Right atrium auricular region (tissue), 2 donors: ENCODE results near the gene TOMM20. TPM values are rescaled to one million over a fixed set of nuclear protein-coding genes. Genes with fewer than 3 reads are reported as not detected.
A peak's percentile ranks its signal among the peaks of the same experiment; 100 is the strongest.
"Not testable (repeated sequence)": the region's sequence is repeated elsewhere in the genome, so short reads cannot be mapped to it uniquely, and the experiment has no call there.

Source experiments
- DNase-seq: peaks from one replicate; pipeline ENCODE4 v3.0.0-alpha.2; 2019; ENCODE audit warnings: low spot score
- H3K27ac ChIP-seq, 2 donors: fragments of 200-600 bp; sonication (generic); 1 replicate in 1 of 2; 2 replicates in 1 of 2; pipeline ENCODE4 v1.5.1; 2016 to 2019
- H3K27me3 ChIP-seq, 2 donors: fragments of 200-600 bp; sonication (generic); one replicate each; pipeline versions ENCODE4 v1.5.1 to v1.6.0; 2017 to 2019
- H3K36me3 ChIP-seq: fragments of 200-600 bp; sonication (generic); one replicate; pipeline ENCODE4 v1.5.1; 2016
- H3K4me1 ChIP-seq, 2 donors: fragments of 200-600 bp; sonication (generic); one replicate each; pipeline versions ENCODE4 v1.5.1 to v1.6.0; 2017 to 2019
- H3K4me3 ChIP-seq, 2 donors: fragments of 200-600 bp; sonication (generic); 1 replicate in 1 of 2; 2 replicates in 1 of 2; pipeline ENCODE4 v1.5.1; 2017 to 2019; ENCODE audit warnings: mild to moderate bottlenecking in 1 of 2, moderate library complexity in 1 of 2
- H3K9me3 ChIP-seq, 2 donors: fragments of 200-600 bp; sonication (generic); one replicate each; pipeline ENCODE4 v1.5.1; 2019
- CTCF ChIP-seq, 2 donors: fragments of 200-600 bp; sonication (generic); IDR thresholded peaks; one replicate each; pipeline ENCODE4 v1.5.1; 2019; ENCODE audit warnings: antibody characterized with exemption in 2 of 2
- total RNA-seq, 2 donors: library from RNA; depleted of rRNA; stranded (reverse); fragments of >200 nt; gene quantifications; one replicate each; pipeline ENCODE4 v1.1.0, GENCODE V29; 2016

Gene TOMM20
- total RNA-seq, 2 donors from 2014 or later = 70.2 to 83.5 TPM

- no peak overlapping the region for H3K27ac ChIP-seq
- H3K36me3 ChIP-seq = no peaks in the 10 kb centered on the region
- H3K27me3 ChIP-seq = no peaks in the 10 kb centered on the region
- H3K4me1 ChIP-seq = peaks cover 0 to 15% of the 10 kb centered on the region in 2 donors
- TF ChIP-seq CTCF (IDR thresholded peaks at IDR 0.05) = no peak
- H3K9me3 ChIP-seq = no peaks in the 10 kb centered on the region
- DNase-seq = no peak
- H3K4me3 ChIP-seq = no peak overlapping the region
These were observed 39.7 kb downstream of the TOMM20 start for GRCh38 chr1:235088907-235089306.

- Histone ChIP-seq H3K9me3 (no peaks in the 10 kb centered on the region), H3K36me3 (no peaks in the 10 kb centered on the region), H3K4me3 (no peak overlapping the region), H3K4me1 (peaks cover 0 to 15% of the 10 kb centered on the region in 2 donors), H3K27ac (no peak overlapping the region), H3K27me3 (no peaks in the 10 kb centered on the region)
- no peak for DNase-seq
- no peak for TF ChIP-seq CTCF (IDR thresholded peaks at IDR 0.05)
These were observed 40.2 kb downstream of the TOMM20 start for GRCh38 chr1:235088430-235088829.

- Histone ChIP-seq H3K4me3 (no peak overlapping the region), H3K36me3 (no peaks in the 10 kb centered on the region), H3K27ac (no peak overlapping the region), H3K9me3 (no peaks in the 10 kb centered on the region), H3K4me1 (peaks cover 0 to 15% of the 10 kb centered on the region in 2 donors), H3K27me3 (no peaks in the 10 kb centered on the region)
- no peak for TF ChIP-seq CTCF (IDR thresholded peaks at IDR 0.05)
- no peak for DNase-seq
These were observed 40.7 kb downstream of the TOMM20 start for GRCh38 chr1:235087906-235088305.

- DNase-seq, H3K27me3 ChIP-seq, H3K9me3 ChIP-seq, H3K4me3 ChIP-seq, H3K36me3 ChIP-seq: not testable (repeated sequence)
- H3K4me1 ChIP-seq = peaks cover 0 to 23% of the 10 kb centered on the region in 2 donors
- H3K27ac ChIP-seq = peak overlapping the region in 1 of 2 donors; percentile 21
These were observed 43.1 kb downstream of the TOMM20 start for GRCh38 chr1:235085411-235086117.

GRCh38 chr1:235080788-235081187, 47.8 kb downstream of the TOMM20 start:
- H3K9me3 ChIP-seq, H3K4me3 ChIP-seq, DNase-seq, H3K27me3 ChIP-seq, H3K36me3 ChIP-seq: not testable (repeated sequence)
- Histone ChIP-seq H3K4me1 (peaks cover 0 to 55% of the 10 kb centered on the region in 2 donors), H3K27ac (peak overlapping the region; percentile 95 to 98)

- H3K27ac ChIP-seq = peak overlapping the region; percentile 95 to 98
These were observed 48.4 kb downstream of the TOMM20 start for GRCh38 chr1:235080297-235080657.

GRCh38 chr1:235079443-235080296, 49.0 kb downstream of the TOMM20 start:
- no peak overlapping the region for H3K4me3 ChIP-seq
- no peaks in the 10 kb centered on the region for H3K9me3 ChIP-seq
- no peaks in the 10 kb centered on the region for H3K36me3 ChIP-seq
- peak overlapping the region; percentile 95 to 98 for H3K27ac ChIP-seq
- DNase-seq = no peak
- peaks cover 0 to 67% of the 10 kb centered on the region in 2 donors for H3K4me1 ChIP-seq
- no peak for TF ChIP-seq CTCF (IDR thresholded peaks at IDR 0.05)
- H3K27me3 ChIP-seq = no peaks in the 10 kb centered on the region

More at GRCh38 chr1:235080297-235080657, 48.4 kb downstream of the TOMM20 start:
- not testable (repeated sequence) for DNase-seq, H3K36me3 ChIP-seq, H3K9me3 ChIP-seq, H3K27me3 ChIP-seq, H3K4me3 ChIP-seq
- peaks cover 0 to 61% of the 10 kb centered on the region in 2 donors for H3K4me1 ChIP-seq
